RWPE2 (cell line): Measurements from ENCODE around the gene TCTA.
A peak's percentile ranks its signal among the peaks of the same experiment; 100 is the strongest.
"Not testable (repeated sequence)": the region's sequence is repeated elsewhere in the genome, so short reads cannot be mapped to it uniquely, and the experiment has no call there.

Source experiments
- ATAC-seq: fragments of 200-7000 bp; cut with Tn5 transposase; 3 replicates; pipeline ENCODE4 v1.9.1; 2021; ENCODE audit warnings: low read depth
- DNase-seq: peaks from one replicate; pipeline ENCODE4 v3.0.0-alpha.2; 2020; ENCODE audit warnings: low spot score
- H3K27ac ChIP-seq: fragments of 450-650 bp; 2 replicates; pipeline ENCODE4 v1.5.1; 2017; ENCODE audit warnings: mild to moderate bottlenecking; ENCODE audit not compliant: poor library complexity, severe bottlenecking
- H3K27me3 ChIP-seq: fragments of 250-450 bp; sonication (Bioruptor Pico); 2 replicates; pipeline ENCODE4 v1.5.1; 2021; ENCODE audit warnings: mild to moderate bottlenecking, moderate library complexity; ENCODE audit not compliant: insufficient read depth, poor library complexity, severe bottlenecking
- H3K36me3 ChIP-seq: fragments of 250-450 bp; sonication (Bioruptor Pico); 2 replicates; pipeline ENCODE4 v1.5.1; 2020; ENCODE audit warnings: low read depth, mild to moderate bottlenecking, moderate library complexity
- H3K4me1 ChIP-seq: fragments of 250-450 bp; sonication (Bioruptor Pico); 2 replicates; pipeline ENCODE4 v1.5.1; 2021; ENCODE audit warnings: mild to moderate bottlenecking, moderate library complexity; ENCODE audit not compliant: insufficient read depth, poor library complexity, severe bottlenecking
- H3K4me3 ChIP-seq: fragments of 250-450 bp; sonication (Bioruptor Pico); 2 replicates; pipeline ENCODE4 v1.5.1; 2021; ENCODE audit warnings: mild to moderate bottlenecking, moderate library complexity; ENCODE audit not compliant: severe bottlenecking
- H3K9me3 ChIP-seq: fragments of 250-450 bp; sonication (Bioruptor Pico); 2 replicates; pipeline ENCODE4 v1.5.1; 2021; ENCODE audit warnings: mild to moderate bottlenecking, moderate library complexity; ENCODE audit not compliant: severe bottlenecking
- TF ChIP-seq, protein P1 (sequence below): fragments of 450-650 bp; IDR thresholded peaks from one replicate; pipeline ENCODE4 v1.5.1; 2017; ENCODE audit warnings: mild to moderate bottlenecking, moderate library complexity; ENCODE audit not compliant: poor library complexity, severe bottlenecking

TCTA gene

DNA sequence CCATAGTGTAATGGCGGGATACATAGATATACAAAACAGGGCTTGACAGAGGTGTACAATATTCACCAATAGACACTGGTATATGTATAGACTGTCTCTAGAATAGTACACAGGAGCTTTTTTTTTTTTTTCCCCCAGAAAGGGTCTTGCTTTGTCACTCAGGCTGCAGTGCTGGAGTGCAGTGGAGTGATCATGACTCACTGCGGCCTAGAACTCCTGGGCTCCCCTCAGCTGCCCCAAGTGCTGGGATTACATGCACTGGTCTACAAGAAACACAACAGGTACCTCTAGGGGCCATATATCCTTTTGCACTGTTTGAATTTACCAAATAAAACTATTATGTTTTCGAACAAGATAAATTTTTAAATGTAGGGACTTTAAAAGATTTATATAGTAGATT lies 12.8 kb upstream of the TCTA start:
- H3K27me3 ChIP-seq: no peaks in the 10 kb centered on the region
- ATAC-seq (no peak), DNase-seq (no peak)
- H3K4me3 ChIP-seq: no peak overlapping the region
- no peaks in the 10 kb centered on the region for H3K9me3 ChIP-seq
- H3K27ac ChIP-seq: no peak overlapping the region
- peaks cover 54% of the 10 kb centered on the region for H3K36me3 ChIP-seq
- TF ChIP-seq, protein P1, sequence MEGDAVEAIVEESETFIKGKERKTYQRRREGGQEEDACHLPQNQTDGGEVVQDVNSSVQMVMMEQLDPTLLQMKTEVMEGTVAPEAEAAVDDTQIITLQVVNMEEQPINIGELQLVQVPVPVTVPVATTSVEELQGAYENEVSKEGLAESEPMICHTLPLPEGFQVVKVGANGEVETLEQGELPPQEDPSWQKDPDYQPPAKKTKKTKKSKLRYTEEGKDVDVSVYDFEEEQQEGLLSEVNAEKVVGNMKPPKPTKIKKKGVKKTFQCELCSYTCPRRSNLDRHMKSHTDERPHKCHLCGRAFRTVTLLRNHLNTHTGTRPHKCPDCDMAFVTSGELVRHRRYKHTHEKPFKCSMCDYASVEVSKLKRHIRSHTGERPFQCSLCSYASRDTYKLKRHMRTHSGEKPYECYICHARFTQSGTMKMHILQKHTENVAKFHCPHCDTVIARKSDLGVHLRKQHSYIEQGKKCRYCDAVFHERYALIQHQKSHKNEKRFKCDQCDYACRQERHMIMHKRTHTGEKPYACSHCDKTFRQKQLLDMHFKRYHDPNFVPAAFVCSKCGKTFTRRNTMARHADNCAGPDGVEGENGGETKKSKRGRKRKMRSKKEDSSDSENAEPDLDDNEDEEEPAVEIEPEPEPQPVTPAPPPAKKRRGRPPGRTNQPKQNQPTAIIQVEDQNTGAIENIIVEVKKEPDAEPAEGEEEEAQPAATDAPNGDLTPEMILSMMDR: no peak
- no peaks in the 10 kb centered on the region for H3K4me1 ChIP-seq

DNA sequence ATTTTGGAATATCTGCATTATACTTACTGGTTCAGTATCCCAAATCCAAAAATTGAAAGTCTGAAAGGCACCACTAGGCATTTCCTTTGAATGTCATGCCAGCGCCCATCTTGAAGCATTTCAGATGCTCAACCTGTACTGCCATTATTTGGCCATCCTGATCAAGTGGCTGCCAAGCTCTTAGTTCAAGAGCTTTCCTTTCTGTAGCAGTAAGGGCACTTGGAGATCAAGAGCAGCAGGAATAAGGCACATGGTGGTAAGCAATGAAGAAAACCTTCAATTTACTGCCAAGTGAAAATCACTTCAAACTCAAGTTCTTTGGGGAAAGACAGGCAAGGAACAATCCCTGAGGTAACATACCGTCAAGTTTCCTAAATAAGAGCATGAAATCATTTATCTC lies 10.5 kb upstream of the TCTA start:
- no peak for ATAC-seq
- Histone ChIP-seq H3K4me1 (peaks cover 7% of the 10 kb centered on the region), H3K9me3 (no peaks in the 10 kb centered on the region), H3K4me3 (no peak overlapping the region), H3K36me3 (peaks cover 45% of the 10 kb centered on the region), H3K27me3 (no peaks in the 10 kb centered on the region), H3K27ac (no peak overlapping the region)
- DNase-seq: no peak
- TF ChIP-seq, protein P1: no peak

DNA sequence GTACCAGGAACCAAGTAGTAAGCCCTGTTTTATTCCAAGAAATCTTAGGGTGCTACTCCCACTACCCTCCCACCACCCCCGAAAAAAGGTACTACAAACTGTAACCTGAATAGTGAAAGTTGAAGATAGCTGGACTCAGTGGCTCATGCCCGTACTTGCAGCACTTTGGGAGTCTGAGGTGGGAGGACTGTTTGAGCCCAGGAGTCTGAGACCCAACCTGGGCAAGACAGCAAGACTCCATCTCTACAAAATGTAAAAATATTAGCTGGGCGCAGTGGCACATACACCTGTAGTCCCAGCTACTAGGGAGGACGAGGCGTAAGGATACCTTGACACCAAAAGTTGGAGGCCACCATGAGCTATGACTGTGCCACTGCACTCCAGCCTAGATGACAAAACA lies 8.3 kb upstream of the TCTA start:
- H3K4me3 ChIP-seq: no peak overlapping the region
- peaks cover 34% of the 10 kb centered on the region for H3K36me3 ChIP-seq
- no peak overlapping the region for H3K27ac ChIP-seq
- H3K4me1 ChIP-seq: peaks cover 12% of the 10 kb centered on the region
- TF ChIP-seq, protein P1: no peak
- ATAC-seq (no peak), DNase-seq (no peak)
- H3K27me3 ChIP-seq: no peaks in the 10 kb centered on the region
- H3K9me3 ChIP-seq: no peaks in the 10 kb centered on the region

DNA sequence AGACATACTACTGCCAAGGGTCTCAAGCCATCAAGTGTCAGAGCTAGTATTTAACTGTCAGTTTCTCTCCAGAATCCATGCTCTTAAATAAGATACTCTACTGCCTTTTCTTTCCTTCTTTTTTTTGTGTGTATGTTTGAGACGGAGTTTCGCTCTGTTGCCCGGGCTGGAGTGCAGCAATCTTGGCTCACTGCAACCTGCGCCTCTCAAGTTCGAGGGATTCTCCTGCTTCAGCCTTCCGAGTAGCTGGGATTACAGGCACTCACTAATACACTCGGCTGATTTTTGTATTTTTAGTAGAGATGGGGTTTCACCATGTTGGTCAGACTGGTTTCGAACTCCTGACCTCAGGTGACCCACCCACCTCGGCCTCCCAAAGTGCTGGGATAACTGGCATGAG lies 6.7 kb upstream of the TCTA start:
- peaks cover 43% of the 10 kb centered on the region for H3K36me3 ChIP-seq
- H3K9me3 ChIP-seq, DNase-seq, H3K4me3 ChIP-seq, ATAC-seq, H3K27me3 ChIP-seq: not testable (repeated sequence)
- peak overlapping the region; percentile 7 for H3K27ac ChIP-seq
- peaks cover 24% of the 10 kb centered on the region for H3K4me1 ChIP-seq

DNA sequence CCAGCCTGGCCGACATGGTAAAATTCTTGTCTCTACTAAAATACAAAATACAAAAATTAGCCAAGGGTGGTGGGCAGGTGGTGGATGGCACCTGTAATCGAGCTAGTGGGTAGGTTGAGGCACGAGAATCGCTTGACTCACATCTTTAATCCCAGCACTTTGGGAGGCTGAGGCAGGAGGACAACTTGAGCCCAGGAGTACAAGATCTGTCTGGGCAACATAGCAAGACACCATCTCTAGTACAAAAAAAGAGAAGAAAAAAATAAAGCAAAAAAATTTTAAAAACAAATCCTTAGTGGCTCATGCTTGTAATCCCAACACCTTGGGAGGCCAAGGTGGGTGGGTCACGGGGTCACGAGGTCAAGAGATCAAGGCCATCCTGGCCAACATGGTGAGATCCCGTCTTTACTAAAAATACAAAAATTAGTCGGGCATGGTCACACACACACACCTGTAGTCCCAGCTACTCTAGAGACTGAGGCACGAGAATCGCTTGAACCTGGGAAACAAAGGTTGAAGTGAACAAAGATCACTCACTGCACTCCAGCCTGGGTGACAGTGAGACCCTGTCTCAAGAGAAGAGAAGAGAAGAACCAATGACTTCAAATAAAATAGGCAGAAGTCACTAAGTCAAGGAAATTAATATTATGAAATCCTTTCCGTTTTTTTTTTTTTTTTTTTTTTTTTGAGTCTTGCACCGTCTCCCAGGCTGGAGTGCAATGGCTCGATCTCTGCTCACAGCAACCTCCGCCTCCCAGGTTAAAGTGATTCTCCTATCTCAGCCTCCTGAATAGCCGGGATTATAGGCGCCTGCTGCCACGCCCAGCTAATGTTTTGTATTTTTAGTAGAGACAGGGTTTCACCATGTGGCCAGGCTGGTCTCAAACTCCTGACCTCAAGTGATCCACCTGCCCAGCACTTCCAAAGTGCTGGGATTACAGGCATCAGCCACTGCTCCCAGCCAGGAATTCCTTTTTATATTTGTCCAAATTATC lies 5.4 kb upstream of the TCTA start:
- ATAC-seq (no peak), DNase-seq (no peak)

More for the DNA sequence above, 5.4 kb upstream of the TCTA start:
- Histone ChIP-seq H3K27me3 (no peaks in the 10 kb centered on the region), H3K27ac (peak overlapping the region; percentile 7), H3K4me3 (no peak overlapping the region), H3K4me1 (peaks cover 24% of the 10 kb centered on the region), H3K36me3 (peaks cover 42% of the 10 kb centered on the region), H3K9me3 (no peaks in the 10 kb centered on the region)
- TF ChIP-seq, protein P1: no peak
